ENCODE data around the gene CBY1. TPM values are rescaled to one million over a fixed set of nuclear protein-coding genes. Genes with fewer than 3 reads are reported as not detected.

CBY1 gene
- total and polyA plus RNA-seq, 3 experiments from 2014 or later: 7.6 to 15.1 (median 14.0) TPM

GRCh38 chr22:38699143-38699542 lies 42.7 kb downstream of the CBY1 start:
- CTCF ChIA-PET: interaction anchor here (1.3 to 2.5 kb wide), 3 partner anchors 13 to 53 kb away, joined by 4 to 19 read pairs (median 6); partner anchors contain the start of gene TOMM22
- H3K36me3 ChIP-seq (ENCODE audit: insufficient read depth, low read length): no peaks in the 10 kb centered on the region
- DNase-seq: peak in 1 of 5 donors; percentile 22
- peaks cover 54% of the 10 kb centered on the region for H3K4me1 ChIP-seq (ENCODE audit: insufficient read depth, low read length)
- H3K4me1 Mint-ChIP-seq: peaks cover 52 to 78% (median 68%) of the 10 kb centered on the region in 3 donors
- H3K36me3 Mint-ChIP-seq: peaks cover 0 to 46% (median 6%) of the 10 kb centered on the region in 3 donors
- peaks cover 0 to 6% of the 10 kb centered on the region in 2 donors for H3K27me3 Mint-ChIP-seq
- H3K27ac Mint-ChIP-seq: peak overlapping the region; percentile 94 to 100 (median 98)
- H3K9me3 ChIP-seq (ENCODE audit: low read length): no peaks in the 10 kb centered on the region
- peak overlapping the region; percentile 77 for H3K4me3 ChIP-seq (ENCODE audit: low read length)
- H3K9me3 Mint-ChIP-seq: peaks cover 0 to 2% (median 0%) of the 10 kb centered on the region in 5 donors
- no peaks in the 10 kb centered on the region for H3K27me3 ChIP-seq (ENCODE audit: insufficient read depth, low read length, poor library complexity, severe bottlenecking)
- H3K27ac ChIP-seq (ENCODE audit: low read depth, low read length): peak overlapping the region; percentile 98
- peak overlapping the region; percentile 82 to 96 (median 90) for H3K4me3 Mint-ChIP-seq
- POLR2A ChIA-PET: interaction anchor here (1.4 to 2.3 kb wide), 2 partner anchors 17 to 24 kb away, joined by 3 to 9 read pairs; partner anchors contain the start of gene TOMM22

DNA sequence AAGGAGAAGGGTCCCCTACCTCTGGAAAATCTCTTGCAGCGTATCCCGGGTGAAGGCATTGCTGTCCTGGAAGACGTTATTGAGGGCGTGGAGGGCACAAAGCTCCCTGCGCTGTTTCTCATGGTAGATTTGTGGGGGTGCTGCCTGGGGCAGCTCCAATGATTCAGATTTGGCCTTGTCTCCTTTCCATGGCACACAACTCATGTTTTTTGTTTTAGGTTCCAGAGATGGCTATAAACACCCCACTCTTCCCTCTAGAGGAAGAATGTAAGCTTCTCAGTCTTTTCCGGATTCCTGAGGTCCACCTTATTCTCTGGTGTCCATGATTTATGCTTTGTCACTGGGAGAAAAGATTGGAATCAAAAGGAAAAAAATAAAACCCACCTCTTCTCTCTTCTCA lies 43.3 kb downstream of the CBY1 start:
- no peaks in the 10 kb centered on the region for H3K9me3 ChIP-seq (ENCODE audit: low read length)
- peaks cover 55 to 77% (median 66%) of the 10 kb centered on the region in 3 donors for H3K4me1 Mint-ChIP-seq
- H3K27me3 Mint-ChIP-seq: peaks cover 0 to 6% of the 10 kb centered on the region in 2 donors
- H3K9me3 Mint-ChIP-seq: peaks cover 0 to 2% (median 0%) of the 10 kb centered on the region in 5 donors
- peak overlapping the region; percentile 82 to 96 (median 90) for H3K4me3 Mint-ChIP-seq
- peaks cover 0 to 42% (median 5%) of the 10 kb centered on the region in 3 donors for H3K36me3 Mint-ChIP-seq
- peak overlapping the region; percentile 94 to 100 (median 98) for H3K27ac Mint-ChIP-seq
- peak in 1 of 5 donors; percentile 21 for DNase-seq
- H3K36me3 ChIP-seq (ENCODE audit: insufficient read depth, low read length): no peaks in the 10 kb centered on the region
- peaks cover 55% of the 10 kb centered on the region for H3K4me1 ChIP-seq (ENCODE audit: insufficient read depth, low read length)
- no peaks in the 10 kb centered on the region for H3K27me3 ChIP-seq (ENCODE audit: insufficient read depth, low read length, poor library complexity, severe bottlenecking)
- H3K27ac ChIP-seq (ENCODE audit: low read depth, low read length): peak overlapping the region; percentile 98
- CTCF ChIA-PET: interaction anchor here (1.3 to 2.5 kb wide), 2 partner anchors 13 to 18 kb away, joined by 4 to 19 read pairs; partner anchors contain the start of gene TOMM22
- peak overlapping the region; percentile 77 for H3K4me3 ChIP-seq (ENCODE audit: low read length)
- POLR2A ChIA-PET: interaction anchor here (1.4 to 2.3 kb wide), 2 partner anchors 18 to 25 kb away, joined by 3 to 9 read pairs; partner anchors contain the start of gene TOMM22

DNA sequence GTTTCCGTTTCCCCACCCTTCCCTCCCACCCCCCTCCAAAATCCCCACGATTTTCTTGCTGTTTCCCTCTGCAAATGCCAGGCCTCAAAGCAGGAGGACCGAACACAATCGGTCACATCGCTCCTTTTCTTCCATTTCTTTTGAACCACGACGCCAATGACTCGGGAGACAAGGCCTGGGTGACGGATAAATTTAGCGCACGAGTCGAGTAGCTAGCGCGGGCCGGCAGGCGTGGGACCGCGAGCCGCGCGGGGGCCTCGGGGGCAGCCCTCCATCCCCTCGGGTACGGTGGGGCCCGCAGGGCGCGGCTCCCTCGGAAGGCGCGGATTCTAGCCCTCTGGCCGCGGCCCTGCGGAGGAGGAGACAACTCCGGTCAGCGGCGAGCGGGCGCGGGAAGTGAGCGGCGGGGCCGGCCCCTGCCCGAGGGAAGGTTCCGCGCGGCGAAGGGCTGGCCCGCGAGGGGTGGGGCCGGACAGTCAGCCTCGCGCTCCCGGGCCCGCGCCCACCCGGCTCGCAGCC lies 43.9 kb downstream of the CBY1 start:
- Histone ChIP-seq H3K27me3 (ENCODE audit: insufficient read depth, low read length, poor library complexity, severe bottlenecking) (no peaks in the 10 kb centered on the region), H3K4me1 (ENCODE audit: insufficient read depth, low read length) (peaks cover 59% of the 10 kb centered on the region), H3K36me3 (ENCODE audit: insufficient read depth, low read length) (no peaks in the 10 kb centered on the region), H3K9me3 (ENCODE audit: low read length) (no peaks in the 10 kb centered on the region), H3K27ac (ENCODE audit: low read depth, low read length) (peak overlapping the region; percentile 98), H3K4me3 (ENCODE audit: low read length) (peak overlapping the region; percentile 77)
- H3K36me3 Mint-ChIP-seq: peaks cover 0 to 37% (median 4%) of the 10 kb centered on the region in 3 donors
- ChIA-PET POLR2A (interaction anchor here (1.4 to 2.3 kb wide), 2 partner anchors 19 to 25 kb away, joined by 3 to 9 read pairs; partner anchors contain the start of gene TOMM22), CTCF (interaction anchor here (2.5 kb wide), 1 partner anchor 19 kb away, joined by 19 read pairs; the partner anchor contains the start of gene TOMM22)
- peak overlapping the region; percentile 94 to 100 (median 98) for H3K27ac Mint-ChIP-seq
- peaks cover 0 to 2% (median 0%) of the 10 kb centered on the region in 5 donors for H3K9me3 Mint-ChIP-seq
- DNase-seq: no peak
- H3K27me3 Mint-ChIP-seq: peaks cover 0 to 6% of the 10 kb centered on the region in 2 donors
- peak overlapping the region; percentile 86 to 97 (median 93) for H3K4me3 Mint-ChIP-seq
- H3K4me1 Mint-ChIP-seq: peaks cover 59 to 77% (median 66%) of the 10 kb centered on the region in 3 donors

GRCh38 chr22:38700789-38701628 lies 44.6 kb downstream of the CBY1 start, which contains the start of gene JOSD1:
Gene JOSD1 (minus strand): TSS chr22:38700943. CDS start chr22:38699987, 956 bp downstream.
- POLR2A ChIA-PET: interaction anchor here (1.1 to 2.3 kb wide), 2 partner anchors 19 kb away, joined by 3 to 9 read pairs; partner anchors contain the start of gene TOMM22
- Histone ChIP-seq H3K4me1 (ENCODE audit: insufficient read depth, low read length) (peaks cover 59% of the 10 kb centered on the region), H3K4me3 (ENCODE audit: low read length) (peak within 1 kb of the TSS; percentile 92), H3K27me3 (ENCODE audit: insufficient read depth, low read length, poor library complexity, severe bottlenecking) (no peaks in the 10 kb centered on the region), H3K36me3 (ENCODE audit: insufficient read depth, low read length) (no peaks in the 10 kb centered on the region), H3K9me3 (ENCODE audit: low read length) (no peaks in the 10 kb centered on the region), H3K27ac (ENCODE audit: low read depth, low read length) (peak within 1 kb of the TSS; percentile 98)
- CTCF ChIA-PET: interaction anchor here (2.5 kb wide), 1 partner anchor 19 kb away, joined by 19 read pairs; the partner anchor contains the start of gene TOMM22
- Mint-ChIP-seq H3K9me3 (peaks cover 0 to 2% (median 0%) of the 10 kb centered on the region in 5 donors), H3K36me3 (peaks cover 0 to 37% (median 4%) of the 10 kb centered on the region in 3 donors), H3K4me1 (peaks cover 57 to 75% (median 63%) of the 10 kb centered on the region in 3 donors), H3K27me3 (peaks cover 0 to 6% of the 10 kb centered on the region in 2 donors), H3K4me3 (peak within 1 kb of the TSS; percentile 86 to 98 (median 93)), H3K27ac (peak within 1 kb of the TSS; percentile 94 to 100 (median 100))
- DNase-seq: peak; percentile 98 to 99 (median 99)

- Mint-ChIP-seq H3K4me3 (peak overlapping the region; percentile 75 to 91 (median 87)), H3K27ac (peak overlapping the region; percentile 85 to 100 (median 97)), H3K4me1 (peaks cover 54 to 69% (median 59%) of the 10 kb centered on the region in 3 donors), H3K27me3 (peaks cover 0 to 6% of the 10 kb centered on the region in 2 donors), H3K36me3 (peaks cover 0 to 33% (median 2%) of the 10 kb centered on the region in 3 donors), H3K9me3 (peaks cover 0 to 2% (median 0%) of the 10 kb centered on the region in 5 donors)
- Histone ChIP-seq H3K27me3 (ENCODE audit: insufficient read depth, low read length, poor library complexity, severe bottlenecking) (no peaks in the 10 kb centered on the region), H3K36me3 (ENCODE audit: insufficient read depth, low read length) (no peaks in the 10 kb centered on the region), H3K4me1 (ENCODE audit: insufficient read depth, low read length) (peaks cover 47% of the 10 kb centered on the region), H3K9me3 (ENCODE audit: low read length) (no peaks in the 10 kb centered on the region), H3K27ac (ENCODE audit: low read depth, low read length) (peak overlapping the region; percentile 65), H3K4me3 (ENCODE audit: low read length) (peak overlapping the region; percentile 52)
- ChIA-PET POLR2A (interaction anchor here (0.6 to 4.2 kb wide), 3 partner anchors 26 to 501 kb away, joined by 3 to 31 read pairs (median 4); no protein-coding TSS in a partner anchor), CTCF (interaction anchor here (0.9 to 1.4 kb wide), 3 partner anchors 15 to 54 kb away, joined by 3 to 5 read pairs (median 3); partner anchors contain the start of gene TOMM22)
- DNase-seq: no peak
Observed at GRCh38 chr22:38704654-38705234, 48.3 kb downstream of the CBY1 start.

DNA sequence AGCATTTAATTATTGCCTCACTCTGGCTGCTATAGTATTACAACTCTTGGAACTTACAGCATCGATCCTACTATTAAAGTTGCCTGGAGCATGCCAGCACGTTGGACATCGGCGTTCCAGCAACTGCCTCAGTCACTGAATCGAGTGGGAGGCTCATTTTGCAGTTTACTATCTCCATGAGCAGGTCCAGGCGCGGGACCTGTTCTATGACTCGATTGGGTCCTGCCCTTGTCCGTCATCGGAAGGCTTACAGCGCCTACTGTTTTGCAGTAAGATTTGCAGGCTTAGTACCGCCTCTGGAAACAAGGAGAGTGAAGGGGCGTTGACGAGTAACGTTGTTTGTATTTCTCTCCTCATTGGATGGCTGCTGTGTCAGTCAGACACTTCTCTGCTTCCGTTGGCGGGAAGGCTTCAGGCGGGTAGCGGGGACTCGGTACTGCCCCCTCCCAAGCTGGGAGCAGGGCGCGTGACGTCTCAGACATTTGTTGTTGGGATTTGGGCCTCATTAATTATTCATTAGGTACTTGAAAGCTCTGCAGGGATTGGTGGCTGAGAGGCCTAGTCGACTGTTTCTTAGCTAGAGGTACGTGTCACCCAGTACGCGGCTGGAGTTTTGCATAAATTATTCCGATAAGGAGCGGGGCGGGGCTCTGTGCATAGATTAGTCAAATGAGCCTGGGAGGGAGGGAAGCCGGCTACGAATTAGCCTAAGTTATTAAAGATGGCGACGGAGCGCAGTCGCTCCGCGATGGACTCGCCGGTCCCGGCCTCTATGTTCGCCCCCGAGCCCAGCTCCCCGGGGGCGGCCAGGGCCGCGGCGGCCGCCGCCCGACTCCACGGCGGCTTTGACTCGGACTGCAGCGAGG lies 49.0 kb downstream of the CBY1 start, which contains the start of gene GTPBP1:
Gene GTPBP1, plus strand, starts transcription at position 710 of the 866 bp plus-strand sequence. Its CDS starts 12 bp downstream, at position 722.
- H3K4me3 Mint-ChIP-seq: peak within 1 kb of the TSS; percentile 91 to 95 (median 93)
- no peaks in the 10 kb centered on the region for H3K9me3 ChIP-seq (ENCODE audit: low read length)
- H3K27ac ChIP-seq (ENCODE audit: low read depth, low read length): peak within 1 kb of the TSS; percentile 74
- H3K27ac Mint-ChIP-seq: peak within 1 kb of the TSS; percentile 89 to 100 (median 98)
- DNase-seq: peak; percentile 94 to 99 (median 98)
- H3K36me3 ChIP-seq (ENCODE audit: insufficient read depth, low read length): no peaks in the 10 kb centered on the region
- peaks cover 55 to 69% (median 60%) of the 10 kb centered on the region in 3 donors for H3K4me1 Mint-ChIP-seq
- peaks cover 0 to 36% (median 2%) of the 10 kb centered on the region in 3 donors for H3K36me3 Mint-ChIP-seq
- POLR2A ChIA-PET: interaction anchor here (0.5 to 4.2 kb wide), 17 partner anchors 8 to 1555 kb away, joined by 3 to 36 read pairs (median 4); partner anchors contain the start of genes ANKRD54, CBX6 and TOMM22
- no peaks in the 10 kb centered on the region for H3K27me3 ChIP-seq (ENCODE audit: insufficient read depth, low read length, poor library complexity, severe bottlenecking)
- H3K4me3 ChIP-seq (ENCODE audit: low read length): peak within 1 kb of the TSS; percentile 82
- peaks cover 0 to 5% of the 10 kb centered on the region in 2 donors for H3K27me3 Mint-ChIP-seq
- CTCF ChIA-PET: interaction anchor here (0.9 to 1.4 kb wide), 7 partner anchors 9 to 53 kb away, joined by 3 to 5 read pairs (median 3); partner anchors contain the start of gene TOMM22
- H3K9me3 Mint-ChIP-seq: peaks cover 0 to 2% (median 0%) of the 10 kb centered on the region in 5 donors
- H3K4me1 ChIP-seq (ENCODE audit: insufficient read depth, low read length): peaks cover 48% of the 10 kb centered on the region
